KBM-7 (cell line): ENCODE results near the gene ASPSCR1.
A peak's percentile ranks its signal among the peaks of the same experiment; 100 is the strongest.

Source experiments
- DNase-seq: peaks from one replicate; pipeline ENCODE4 v3.0.0-alpha.2; 2015
- in situ Hi-C: fragments of 300-500 bp; cut with MboI; formaldehyde crosslinking; loops from 2 replicates; pipeline ENCODE4 v1.14.3; 2020; ENCODE audit warnings: low sequenced_read_pairs, low pct_unique_long_range_greater_than_20kb, mixed read lengths

ASPSCR1 gene

GRCh38 chr17:81977211-81977808 lies at the start of gene ASPSCR1:
TSS of gene ASPSCR1 (plus strand) at chr17:81977629. CDS start at chr17:81977647, 18 bp downstream.
- peak; percentile 84 for DNase-seq
- in situ Hi-C loops: no loop called here

- peak; percentile 96 for DNase-seq
- in situ Hi-C loops: no loop called here
Observed at GRCh38 chr17:81927653-81928543, 49.5 kb upstream of the ASPSCR1 start, which contains the start of gene MAFG. TSS of gene MAFG (minus strand) at chr17:81927735. CDS start at chr17:81923185, 4,550 bp downstream.

GRCh38 chr17:81928544-81929252 lies 48.7 kb upstream of the ASPSCR1 start:
- in situ Hi-C loops: no loop called here
- no peak for DNase-seq

GRCh38 chr17:81929253-81930141 lies 47.9 kb upstream of the ASPSCR1 start:
- in situ Hi-C loops: no loop called here
- DNase-seq: no peak

GRCh38 chr17:81930142-81931125 lies 47.0 kb upstream of the ASPSCR1 start:
- no peak for DNase-seq
- in situ Hi-C loops: no loop called here

- DNase-seq: no peak
- in situ Hi-C loops: no loop called here
Observed at GRCh38 chr17:81931189-81931556, 46.3 kb upstream of the ASPSCR1 start.

- in situ Hi-C loops: no loop called here
- DNase-seq: no peak
Observed at GRCh38 chr17:81931557-81932332, 45.7 kb upstream of the ASPSCR1 start.

- DNase-seq: no peak
- in situ Hi-C loops: no loop called here
Observed at GRCh38 chr17:81932333-81932983, 45.0 kb upstream of the ASPSCR1 start.

GRCh38 chr17:81933178-81933699 lies 44.2 kb upstream of the ASPSCR1 start:
- in situ Hi-C loops: no loop called here
- DNase-seq: no peak

GRCh38 chr17:81934098-81934757 lies 43.2 kb upstream of the ASPSCR1 start:
- in situ Hi-C loops: no loop called here
- DNase-seq: no peak

- no peak for DNase-seq
- in situ Hi-C loops: no loop called here
Observed at GRCh38 chr17:81934850-81935708, 42.4 kb upstream of the ASPSCR1 start.

- DNase-seq: no peak
- in situ Hi-C loops: no loop called here
Observed at GRCh38 chr17:81935709-81936084, 41.7 kb upstream of the ASPSCR1 start.

GRCh38 chr17:81939218-81939617 lies 38.2 kb upstream of the ASPSCR1 start:
- in situ Hi-C loops: no loop called here
- DNase-seq: no peak

GRCh38 chr17:81939881-81940385 lies 37.5 kb upstream of the ASPSCR1 start:
- in situ Hi-C loops: no loop called here
- no peak for DNase-seq
